ENCODE results near the gene PLEKHF1.
"Not testable (repeated sequence)": the region's sequence is repeated elsewhere in the genome, so short reads cannot be mapped to it uniquely, and the experiment has no call there.

Gene PLEKHF1

GRCh38 chr19:29665215-29665825 lies at the start of gene PLEKHF1:
TSS of gene PLEKHF1 (plus strand) at chr19:29665461. CDS start at chr19:29673840, 8,379 bp downstream.
- Histone ChIP-seq H3K36me3 (ENCODE audit: insufficient read depth, low read length) (no peaks in the 10 kb centered on the region), H3K9ac (ENCODE audit: low read depth, low read length) (peak within 1 kb of the TSS; percentile 90), H3K4me1 (ENCODE audit: insufficient read depth, low read length) (peaks cover 28% of the 10 kb centered on the region; the same call in 1 of the 2 replicates), H3K9me3 (ENCODE audit: control insufficient read depth, insufficient read depth, low read length) (no peaks in the 10 kb centered on the region)

GRCh38 chr19:29615891-29616425 lies 49.3 kb upstream of the PLEKHF1 start:
- peaks cover 13% of the 10 kb centered on the region for H3K36me3 ChIP-seq (ENCODE audit: insufficient read depth, low read length)
- no peaks in the 10 kb centered on the region for H3K4me1 ChIP-seq (ENCODE audit: insufficient read depth, low read length)
- H3K9ac ChIP-seq (ENCODE audit: low read depth, low read length), result no peak overlapping the region

GRCh38 chr19:29616541-29616940 lies 48.7 kb upstream of the PLEKHF1 start:
- H3K36me3 ChIP-seq (ENCODE audit: insufficient read depth, low read length), result peaks cover 11% of the 10 kb centered on the region
- no peaks in the 10 kb centered on the region for H3K9me3 ChIP-seq (ENCODE audit: control insufficient read depth, insufficient read depth, low read length)
- H3K9ac ChIP-seq (ENCODE audit: low read depth, low read length), result no peak overlapping the region
- no peaks in the 10 kb centered on the region for H3K4me1 ChIP-seq (ENCODE audit: insufficient read depth, low read length)

More at GRCh38 chr19:29615891-29616425, 49.3 kb upstream of the PLEKHF1 start:
- no peaks in the 10 kb centered on the region for H3K9me3 ChIP-seq (ENCODE audit: control insufficient read depth, insufficient read depth, low read length)

- Histone ChIP-seq H3K9me3 (ENCODE audit: control insufficient read depth, insufficient read depth, low read length) (no peaks in the 10 kb centered on the region), H3K4me1 (ENCODE audit: insufficient read depth, low read length) (no peaks in the 10 kb centered on the region), H3K9ac (ENCODE audit: low read depth, low read length) (no peak overlapping the region), H3K36me3 (ENCODE audit: insufficient read depth, low read length) (peaks cover 4% of the 10 kb centered on the region; the same call in 1 of the 2 replicates)
These were observed 47.6 kb upstream of the PLEKHF1 start for GRCh38 chr19:29617366-29618266.

GRCh38 chr19:29618434-29618833 lies 46.8 kb upstream of the PLEKHF1 start:
- Histone ChIP-seq H3K9ac (ENCODE audit: low read depth, low read length) (no peak overlapping the region), H3K9me3 (ENCODE audit: control insufficient read depth, insufficient read depth, low read length) (no peaks in the 10 kb centered on the region), H3K4me1 (ENCODE audit: insufficient read depth, low read length) (no peaks in the 10 kb centered on the region), H3K36me3 (ENCODE audit: insufficient read depth, low read length) (peaks cover 4% of the 10 kb centered on the region; the same call in 1 of the 2 replicates)

- Histone ChIP-seq H3K9me3 (ENCODE audit: control insufficient read depth, insufficient read depth, low read length) (no peaks in the 10 kb centered on the region), H3K36me3 (ENCODE audit: insufficient read depth, low read length) (peaks cover 2% of the 10 kb centered on the region; the same call in 1 of the 2 replicates), H3K4me1 (ENCODE audit: insufficient read depth, low read length) (no peaks in the 10 kb centered on the region), H3K9ac (ENCODE audit: low read depth, low read length) (no peak overlapping the region)
These were observed 46.4 kb upstream of the PLEKHF1 start for GRCh38 chr19:29618871-29619270.

GRCh38 chr19:29620931-29621351 lies 44.3 kb upstream of the PLEKHF1 start:
- no peak overlapping the region for H3K9ac ChIP-seq (ENCODE audit: low read depth, low read length)
- H3K36me3 ChIP-seq (ENCODE audit: insufficient read depth, low read length), result no peaks in the 10 kb centered on the region
- no peaks in the 10 kb centered on the region for H3K4me1 ChIP-seq (ENCODE audit: insufficient read depth, low read length)
- no peaks in the 10 kb centered on the region for H3K9me3 ChIP-seq (ENCODE audit: control insufficient read depth, insufficient read depth, low read length)

- Histone ChIP-seq H3K36me3 (ENCODE audit: insufficient read depth, low read length) (no peaks in the 10 kb centered on the region), H3K9ac (ENCODE audit: low read depth, low read length) (no peak overlapping the region), H3K9me3 (ENCODE audit: control insufficient read depth, insufficient read depth, low read length) (no peaks in the 10 kb centered on the region), H3K4me1 (ENCODE audit: insufficient read depth, low read length) (no peaks in the 10 kb centered on the region)
These were observed 42.8 kb upstream of the PLEKHF1 start for GRCh38 chr19:29622166-29623070.

- Histone ChIP-seq H3K4me1 (ENCODE audit: insufficient read depth, low read length) (no peaks in the 10 kb centered on the region), H3K9me3 (ENCODE audit: control insufficient read depth, insufficient read depth, low read length) (no peaks in the 10 kb centered on the region), H3K9ac (ENCODE audit: low read depth, low read length) (no peak overlapping the region), H3K36me3 (ENCODE audit: insufficient read depth, low read length) (no peaks in the 10 kb centered on the region)
These were observed 41.4 kb upstream of the PLEKHF1 start for GRCh38 chr19:29623726-29624488.

- Histone ChIP-seq H3K4me1 (ENCODE audit: insufficient read depth, low read length) (no peaks in the 10 kb centered on the region), H3K9ac (ENCODE audit: low read depth, low read length) (no peak overlapping the region), H3K36me3 (ENCODE audit: insufficient read depth, low read length) (no peaks in the 10 kb centered on the region), H3K9me3 (ENCODE audit: control insufficient read depth, insufficient read depth, low read length) (no peaks in the 10 kb centered on the region)
These were observed 40.6 kb upstream of the PLEKHF1 start for GRCh38 chr19:29624489-29625185.

- Histone ChIP-seq H3K9me3 (ENCODE audit: control insufficient read depth, insufficient read depth, low read length) (no peaks in the 10 kb centered on the region), H3K36me3 (ENCODE audit: insufficient read depth, low read length) (no peaks in the 10 kb centered on the region), H3K4me1 (ENCODE audit: insufficient read depth, low read length) (no peaks in the 10 kb centered on the region), H3K9ac (ENCODE audit: low read depth, low read length) (no peak overlapping the region)
These were observed 40.0 kb upstream of the PLEKHF1 start for GRCh38 chr19:29625186-29625651.

- no peaks in the 10 kb centered on the region for H3K9me3 ChIP-seq (ENCODE audit: control insufficient read depth, insufficient read depth, low read length)
- no peak overlapping the region for H3K9ac ChIP-seq (ENCODE audit: low read depth, low read length)
- H3K4me1 ChIP-seq (ENCODE audit: insufficient read depth, low read length), result no peaks in the 10 kb centered on the region
- H3K36me3 ChIP-seq (ENCODE audit: insufficient read depth, low read length), result no peaks in the 10 kb centered on the region
These were observed 38.9 kb upstream of the PLEKHF1 start for GRCh38 chr19:29626386-29626785.

- H3K36me3 ChIP-seq (ENCODE audit: insufficient read depth, low read length); H3K4me1 ChIP-seq (ENCODE audit: insufficient read depth, low read length); H3K9ac ChIP-seq (ENCODE audit: low read depth, low read length); H3K9me3 ChIP-seq (ENCODE audit: control insufficient read depth, insufficient read depth, low read length): not testable (repeated sequence)
These were observed 38.4 kb upstream of the PLEKHF1 start for GRCh38 chr19:29626832-29627231.

Data from ES-I3 (cell line).